ENCODE results near the gene RAB33B.
"Not testable (repeated sequence)": the region's sequence is repeated elsewhere in the genome, so short reads cannot be mapped to it uniquely, and the experiment has no call there.

RAB33B gene

GRCh38 chr4:139454111-139455045, at the start of gene RAB33B:
RAB33B (plus strand) TSS chr4:139454121; CDS start chr4:139454196, 75 bp downstream.
- peak within 1 kb of the TSS; percentile 76 for H3K4me3 ChIP-seq (ENCODE audit: low read length)
- TF ChIP-seq ZNF274 (IDR thresholded peaks at IDR 0.05; ENCODE audit: low read depth, low read length), result no peak

DNA sequence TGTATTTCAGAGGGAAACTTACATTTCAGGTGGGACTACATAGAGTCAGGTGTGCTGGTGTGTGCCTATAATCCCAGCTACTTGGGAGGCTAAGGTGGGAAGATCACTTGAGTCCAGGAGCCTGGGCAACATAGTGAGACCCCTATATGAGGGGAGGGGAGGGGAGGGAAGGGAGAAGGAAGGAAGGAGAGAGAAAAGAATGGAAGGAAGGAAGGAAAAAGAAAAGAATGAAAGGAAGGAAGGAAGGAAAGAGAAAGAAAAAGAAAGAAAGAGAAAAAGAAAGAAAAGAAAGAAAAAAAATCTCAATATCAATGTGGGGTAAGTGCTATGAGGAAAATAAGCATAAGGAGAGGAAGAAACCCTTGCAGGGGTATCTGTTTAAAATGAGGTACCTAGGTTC, 43.6 kb upstream of the RAB33B start:
- no peak overlapping the region for H3K4me3 ChIP-seq (ENCODE audit: low read length)
- TF ChIP-seq ZNF274 (IDR thresholded peaks at IDR 0.05; ENCODE audit: low read depth, low read length), result no peak

DNA sequence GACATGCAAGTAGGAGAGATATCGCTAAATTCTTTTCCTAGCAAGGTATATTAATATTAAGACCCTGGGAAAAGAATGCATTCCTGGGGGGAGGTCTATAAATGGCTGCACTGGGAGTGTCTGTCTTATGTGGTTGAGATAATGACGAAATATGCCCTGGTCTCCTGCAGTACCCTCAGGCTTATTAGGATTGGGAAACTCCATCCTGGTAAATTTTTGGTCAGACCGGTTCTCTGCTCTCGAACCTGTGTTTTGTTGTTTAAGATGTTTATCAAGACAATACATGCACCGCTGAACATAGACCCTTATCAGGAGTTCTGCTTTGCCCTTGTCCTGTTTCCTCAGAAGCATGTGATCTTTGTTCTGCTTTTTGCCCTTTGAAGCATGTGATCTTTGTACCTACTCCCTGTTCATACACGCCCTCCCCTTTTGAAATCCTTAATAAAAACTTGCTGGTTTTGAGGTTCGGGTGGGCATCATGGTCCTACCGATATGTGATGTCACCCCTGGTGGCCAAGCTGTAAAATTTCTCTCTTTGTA, 39.2 kb upstream of the RAB33B start:
- not testable (repeated sequence) for H3K4me3 ChIP-seq (ENCODE audit: low read length)

DNA sequence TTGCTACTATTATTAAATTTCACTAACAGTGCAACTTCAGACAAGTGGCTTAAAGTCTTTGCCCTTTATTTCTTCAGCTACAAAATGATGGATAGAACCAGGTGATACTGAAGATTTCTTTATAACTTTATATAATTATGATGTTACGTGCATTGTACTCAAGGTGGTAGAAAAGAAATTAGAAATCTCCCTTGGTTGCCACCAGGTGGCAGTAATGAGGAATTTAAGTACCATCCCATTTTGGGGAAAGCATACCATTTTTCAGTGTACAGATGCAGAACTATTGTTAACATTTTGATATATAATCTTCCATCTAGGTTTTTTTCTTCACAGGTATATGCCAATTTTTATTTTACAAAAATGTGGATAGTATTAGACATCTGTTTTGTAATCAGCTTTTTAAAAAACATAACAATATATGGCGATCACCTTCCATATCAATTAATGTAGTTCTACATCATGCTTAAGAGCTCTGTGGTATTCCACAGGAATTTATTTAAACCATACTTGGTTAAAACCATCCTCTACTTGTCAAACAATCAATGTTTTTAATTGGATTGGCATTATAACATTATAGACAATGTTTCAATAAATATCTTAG, 37.7 kb upstream of the RAB33B start:
- no peak overlapping the region for H3K4me3 ChIP-seq (ENCODE audit: low read length)
- TF ChIP-seq ZNF274 (IDR thresholded peaks at IDR 0.05; ENCODE audit: low read depth, low read length), result no peak

DNA sequence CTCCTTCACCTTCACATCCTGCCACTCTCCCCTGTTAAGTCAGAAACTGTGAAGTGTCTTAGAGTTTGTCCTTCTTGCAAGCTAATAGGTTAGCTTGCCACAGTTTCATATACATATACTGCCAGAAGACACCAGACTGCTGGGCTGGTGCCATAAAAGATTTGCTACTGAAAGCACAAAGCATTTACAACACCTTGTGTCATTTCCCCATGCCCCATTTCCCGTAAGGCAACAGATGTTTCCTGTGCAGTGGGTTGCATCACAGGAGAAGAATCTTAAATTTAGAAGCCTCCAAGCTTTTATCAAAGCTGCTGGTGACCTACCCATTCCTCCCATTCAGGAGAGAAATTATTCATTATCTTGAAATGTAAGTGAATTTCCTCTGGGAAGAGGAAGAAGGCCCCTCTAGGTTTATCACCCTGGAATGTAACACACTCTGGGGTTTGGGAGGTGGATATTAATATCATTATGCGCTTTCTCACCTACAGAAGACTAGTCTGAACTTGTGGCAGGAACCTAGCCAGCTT, 34.5 kb upstream of the RAB33B start:
- no peak for TF ChIP-seq ZNF274 (IDR thresholded peaks at IDR 0.05; ENCODE audit: low read depth, low read length)
- H3K4me3 ChIP-seq (ENCODE audit: low read length), result no peak overlapping the region

GRCh38 chr4:139420652-139421051, 33.3 kb upstream of the RAB33B start:
- TF ChIP-seq ZNF274 (IDR thresholded peaks at IDR 0.05; ENCODE audit: low read depth, low read length), result no peak
- no peak overlapping the region for H3K4me3 ChIP-seq (ENCODE audit: low read length)

- TF ChIP-seq ZNF274 (IDR thresholded peaks at IDR 0.05; ENCODE audit: low read depth, low read length), result no peak
- no peak overlapping the region for H3K4me3 ChIP-seq (ENCODE audit: low read length)
Observed at GRCh38 chr4:139436122-139436521, 17.8 kb upstream of the RAB33B start.

DNA sequence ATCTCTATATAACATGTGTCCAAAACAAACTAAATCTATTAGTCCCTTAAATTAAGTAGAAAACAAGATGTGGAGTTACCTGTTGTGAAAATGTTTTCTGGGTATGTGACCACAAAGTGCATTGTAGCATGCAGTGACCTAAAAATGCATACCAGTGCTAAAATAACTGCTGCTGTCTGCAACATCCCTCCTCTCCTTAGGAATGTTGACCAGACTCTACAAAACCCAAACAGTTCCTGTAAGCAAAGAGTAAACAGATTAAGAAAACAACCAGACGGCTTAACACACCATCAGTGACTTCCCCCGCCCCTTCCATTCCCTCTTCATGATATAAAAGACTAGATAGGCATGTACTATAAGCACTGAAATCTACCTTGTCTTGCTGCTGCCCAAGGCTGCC, 15.8 kb upstream of the RAB33B start:
- no peak overlapping the region for H3K4me3 ChIP-seq (ENCODE audit: low read length)
- no peak for TF ChIP-seq ZNF274 (IDR thresholded peaks at IDR 0.05; ENCODE audit: low read depth, low read length)

DNA sequence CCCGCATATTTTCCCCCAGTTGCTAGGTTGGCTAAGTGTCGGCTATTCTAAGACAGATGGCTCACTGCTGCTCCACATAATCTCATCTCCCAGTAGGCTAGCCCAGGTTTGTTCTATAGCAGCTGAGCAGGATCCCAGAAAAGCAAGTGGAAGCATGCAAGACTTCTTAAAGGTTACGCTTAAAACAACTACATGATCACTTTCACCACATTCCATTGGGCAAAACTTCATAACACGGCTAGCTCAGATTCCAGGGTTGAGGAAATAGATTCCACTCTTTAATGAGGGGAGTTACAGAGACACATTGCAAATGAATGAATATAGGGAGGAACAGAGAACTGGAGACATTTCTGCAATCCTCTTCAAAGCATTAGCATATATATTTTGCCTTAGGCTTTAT, 12.9 kb upstream of the RAB33B start:
- TF ChIP-seq ZNF274 (IDR thresholded peaks at IDR 0.05; ENCODE audit: low read depth, low read length), result no peak
- no peak overlapping the region for H3K4me3 ChIP-seq (ENCODE audit: low read length)

DNA sequence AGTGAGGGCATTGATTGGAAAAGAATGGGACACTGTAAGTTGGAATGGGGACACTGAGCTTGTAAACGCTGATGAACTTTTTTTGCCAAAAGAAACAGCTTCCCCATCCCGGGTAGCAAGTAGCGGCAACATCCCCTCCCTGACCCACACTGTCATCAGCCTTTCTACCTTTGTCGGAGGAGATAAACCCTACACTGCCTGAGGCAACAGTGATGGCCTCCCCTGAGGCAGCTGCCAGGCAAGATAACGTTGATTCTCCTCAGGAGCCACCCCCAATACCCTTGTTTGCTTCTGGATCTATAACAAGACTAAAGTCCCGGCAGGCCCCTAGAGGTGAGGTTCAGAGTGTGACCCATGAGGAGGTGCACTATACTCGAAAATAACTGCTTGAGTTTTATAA, 10.3 kb upstream of the RAB33B start:
- TF ChIP-seq ZNF274 (IDR thresholded peaks at IDR 0.05; ENCODE audit: low read depth, low read length), result no peak
- H3K4me3 ChIP-seq (ENCODE audit: low read length), result no peak overlapping the region

- H3K4me3 ChIP-seq (ENCODE audit: low read length), result not testable (repeated sequence)
Observed at GRCh38 chr4:139444881-139445280, 9.0 kb upstream of the RAB33B start.

- not testable (repeated sequence) for H3K4me3 ChIP-seq (ENCODE audit: low read length)
Observed at GRCh38 chr4:139447078-139447477, 6.8 kb upstream of the RAB33B start.

GRCh38 chr4:139450586-139450985, 3.3 kb upstream of the RAB33B start:
- no peak for TF ChIP-seq ZNF274 (IDR thresholded peaks at IDR 0.05; ENCODE audit: low read depth, low read length)
- H3K4me3 ChIP-seq (ENCODE audit: low read length), result no peak overlapping the region

DNA sequence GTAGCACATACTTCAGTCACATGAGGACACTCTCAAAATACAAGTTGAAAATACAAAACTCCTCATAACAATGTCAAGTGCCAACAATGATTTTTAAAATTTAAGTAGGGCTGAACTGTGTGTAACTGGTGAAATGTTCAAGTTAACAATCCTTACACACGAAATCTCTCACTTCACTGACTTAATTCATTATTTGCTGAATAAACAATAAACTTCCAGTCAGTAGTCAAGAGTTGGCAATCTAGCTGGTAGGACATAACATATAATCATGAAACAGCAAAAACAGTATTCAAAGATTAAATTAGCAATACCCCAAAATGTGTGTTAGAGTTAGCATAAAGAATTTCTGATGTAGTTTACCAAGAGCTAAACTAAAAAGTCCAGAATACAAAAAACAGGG, 1.9 kb upstream of the RAB33B start:
- no peak overlapping the region; the same call in 1 of the 2 replicates for H3K4me3 ChIP-seq (ENCODE audit: low read length)
- TF ChIP-seq ZNF274 (IDR thresholded peaks at IDR 0.05; ENCODE audit: low read depth, low read length), result no peak

GRCh38 chr4:139453041-139453370, 915 bp upstream of the RAB33B start:
- no peak for TF ChIP-seq ZNF274 (IDR thresholded peaks at IDR 0.05; ENCODE audit: low read depth, low read length)

More at GRCh38 chr4:139453041-139453370, 915 bp upstream of the RAB33B start:
- H3K4me3 ChIP-seq (ENCODE audit: low read length), result peak overlapping the region; percentile 76

All from GM08714 (cell line).